Caki2 (cell line): ENCODE data around the gene CDKN1C. TPM values are rescaled to one million over a fixed set of nuclear protein-coding genes. Genes with fewer than 3 reads are reported as not detected.
"Not testable (repeated sequence)": the region's sequence is repeated elsewhere in the genome, so short reads cannot be mapped to it uniquely, and the experiment has no call there.

Source experiments
- DNase-seq: peaks from one replicate; pipeline ENCODE4 v3.0.0-alpha.2; 2015; ENCODE audit warnings: low read depth
- in situ Hi-C: cut with HindIII; loops from 2 replicates; pipeline ENCODE4 v1.10.0; 2016; ENCODE audit warnings: low sequenced_read_pairs, low pct_unique_long_range_greater_than_20kb, mixed read lengths
- total RNA-seq: library from RNA; depleted of rRNA; stranded (reverse); fragments of >200 nt; shearing (Covaris generic); gene quantifications from 2 replicates; pipeline ENCODE4 v1.2.3, GENCODE V29; 2014; ENCODE audit warnings: low replicate concordance

Gene CDKN1C
- total RNA-seq, 1 experiment from 2014 or later, result 15.8 TPM

- in situ Hi-C loops, result no loop called here
- DNase-seq, result peak; percentile 85
These were observed 26.9 kb upstream of the CDKN1C start for GRCh38 chr11:2912498-2912897.

GRCh38 chr11:2911785-2912391 lies 26.3 kb upstream of the CDKN1C start:
- in situ Hi-C loops, result no loop called here
- DNase-seq, result no peak

GRCh38 chr11:2911088-2911784 lies 25.7 kb upstream of the CDKN1C start:
- no peak for DNase-seq
- in situ Hi-C loops, result no loop called here

DNA sequence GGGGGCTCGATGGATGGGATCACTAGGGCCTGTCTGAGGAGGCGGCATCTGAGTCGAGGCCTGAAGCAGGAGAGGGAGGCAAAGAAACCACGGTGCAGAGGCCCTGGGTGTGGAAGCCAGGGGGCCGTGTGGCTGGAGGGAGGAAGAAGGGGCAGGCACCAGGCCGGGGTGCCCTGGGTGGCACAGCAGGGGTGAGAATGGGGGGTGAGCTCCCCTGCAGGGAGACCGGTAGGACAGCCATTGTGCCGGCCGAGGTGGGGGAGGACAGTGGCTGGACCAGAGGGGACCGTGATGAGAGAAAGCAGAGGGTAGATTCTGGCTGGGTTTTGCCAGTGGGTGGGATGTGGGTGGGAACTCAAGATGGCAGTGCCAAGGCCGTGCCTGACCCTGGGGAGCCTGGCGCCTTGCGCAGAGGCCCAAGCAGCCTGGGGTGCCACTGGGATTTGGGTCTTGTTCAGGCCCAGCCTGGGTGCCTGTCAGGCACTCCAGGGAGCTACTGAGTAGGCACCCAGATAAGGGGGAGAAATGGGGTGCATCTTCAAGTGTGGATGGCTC lies 24.9 kb upstream of the CDKN1C start:
- in situ Hi-C loops, result no loop called here
- DNase-seq, result no peak

DNA sequence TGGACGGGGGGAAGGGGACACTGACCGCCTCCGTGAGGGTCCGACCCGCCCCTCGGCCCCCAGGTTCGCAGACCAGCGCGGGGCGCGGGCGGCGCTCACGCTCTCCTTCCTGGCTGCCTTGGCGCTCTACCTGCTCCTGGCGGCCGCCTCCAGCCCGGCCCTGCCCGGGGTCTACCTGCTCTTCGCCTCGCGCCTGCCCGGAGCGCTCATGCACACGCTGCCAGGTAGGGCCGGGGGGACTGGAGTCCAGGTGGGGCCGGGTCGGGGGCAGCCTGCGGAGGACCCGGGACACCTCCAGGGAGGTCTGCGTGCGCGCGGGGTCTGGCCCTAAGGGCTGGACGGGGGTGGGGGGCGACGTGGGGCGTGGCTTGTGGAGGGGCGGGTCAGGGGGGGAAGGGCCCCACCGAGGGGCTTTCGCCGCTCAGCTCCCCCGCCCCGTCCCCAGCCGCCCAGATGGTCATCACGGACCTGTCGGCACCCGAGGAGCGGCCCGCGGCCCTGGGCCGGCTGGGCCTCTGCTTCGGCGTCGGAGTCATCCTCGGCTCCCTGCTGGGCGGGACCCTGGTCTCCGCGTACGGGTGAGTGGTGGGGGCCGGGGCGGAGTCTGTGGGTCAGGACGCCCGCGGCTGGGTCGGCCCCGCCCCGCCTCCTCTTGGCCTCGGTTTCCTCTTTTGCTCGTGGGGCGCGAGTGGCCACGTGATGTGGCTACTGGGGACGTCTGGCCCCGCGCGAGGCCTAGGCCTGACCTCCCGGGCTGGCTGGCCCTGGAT lies 23.7 kb upstream of the CDKN1C start:
- DNase-seq, result no peak
- in situ Hi-C loops, result no loop called here

GRCh38 chr11:2908130-2908529 lies 22.6 kb upstream of the CDKN1C start:
- in situ Hi-C loops, result no loop called here
- DNase-seq, result no peak

- DNase-seq, in situ Hi-C loops: not testable (repeated sequence)
These were observed 19.7 kb upstream of the CDKN1C start for GRCh38 chr11:2905299-2905698.

- in situ Hi-C loops, result no loop called here
- DNase-seq, result no peak
These were observed 18.8 kb upstream of the CDKN1C start for GRCh38 chr11:2904153-2905052.

- DNase-seq, result no peak
- in situ Hi-C loops, result no loop called here
These were observed 18.1 kb upstream of the CDKN1C start for GRCh38 chr11:2903672-2904011.

GRCh38 chr11:2902784-2903671 lies 17.5 kb upstream of the CDKN1C start:
- DNase-seq, result no peak

DNA sequence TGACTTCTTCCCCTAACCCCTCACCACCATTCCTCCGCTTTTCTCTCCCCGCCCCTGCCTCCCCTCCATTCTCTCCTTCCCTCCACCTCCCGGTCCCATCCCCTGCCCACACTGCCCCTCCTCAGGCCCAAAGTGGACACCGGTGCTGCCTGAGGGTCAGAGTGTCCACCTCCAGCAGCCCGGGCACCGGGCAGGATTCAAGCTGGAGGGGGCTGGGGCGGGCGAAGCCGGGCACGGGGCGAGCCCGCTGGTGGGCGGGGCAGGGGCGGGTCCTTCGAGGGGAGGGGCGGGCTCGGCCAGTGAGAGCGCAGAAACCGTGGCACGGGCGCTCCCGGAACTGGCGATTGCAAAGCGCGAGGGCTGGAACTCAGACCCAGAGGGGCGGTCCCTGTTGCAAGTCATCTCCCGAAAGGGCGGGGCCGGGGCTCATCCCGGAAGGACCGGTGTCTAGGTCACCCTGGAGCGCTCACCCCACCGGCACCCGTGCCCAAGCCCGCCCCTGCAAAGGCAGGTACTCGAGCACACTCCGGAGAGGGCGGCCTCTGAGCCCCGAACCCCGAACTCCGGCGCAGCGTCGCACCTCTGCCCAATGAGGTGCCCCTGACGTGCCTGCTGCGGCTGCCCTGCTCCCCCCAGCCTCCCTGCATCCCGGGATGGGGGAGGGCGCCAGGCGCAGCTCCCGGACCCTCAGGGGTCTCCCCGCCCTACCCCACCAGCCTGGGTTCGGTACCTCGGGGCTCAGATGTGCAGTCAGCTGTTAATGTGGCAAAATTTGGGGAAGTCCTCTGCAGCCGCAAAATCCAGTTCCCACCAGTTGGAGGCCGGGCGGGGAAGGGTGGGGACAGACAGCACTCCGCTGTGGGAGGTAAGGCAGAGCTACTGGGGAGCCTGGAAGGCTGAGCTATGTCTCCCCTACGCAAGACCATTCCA lies 16.5 kb upstream of the CDKN1C start:
- in situ Hi-C loops, result no loop called here
- peak; percentile 79 for DNase-seq

More at GRCh38 chr11:2902784-2903671, 17.5 kb upstream of the CDKN1C start:
- in situ Hi-C loops, result no loop called here

GRCh38 chr11:2901196-2901796 lies 15.7 kb upstream of the CDKN1C start:
- no peak for DNase-seq
- in situ Hi-C loops, result no loop called here

GRCh38 chr11:2899080-2899783 lies 13.7 kb upstream of the CDKN1C start:
- in situ Hi-C loops, result no loop called here
- DNase-seq, result no peak

- in situ Hi-C loops, result no loop called here
These were observed 12.9 kb upstream of the CDKN1C start for GRCh38 chr11:2898366-2899079.

GRCh38 chr11:2897048-2897447 lies 11.5 kb upstream of the CDKN1C start:
- in situ Hi-C loops, result no loop called here
- DNase-seq, result no peak

More at GRCh38 chr11:2898366-2899079, 12.9 kb upstream of the CDKN1C start:
- DNase-seq, result peak; percentile 58
